A549 (cell line): ENCODE data around the gene AKAP6.

Source experiments
- FOSL2 ChIP-seq, 2 experiments: fragments of 450-650 bp in 1 of 2; fragments of >200 bp in 1 of 2; sonication (Bioruptor Twin) in 1 of 2; formaldehyde crosslinking; IDR thresholded peaks; 2 replicates each; pipeline versions ENCODE4 v1.5.0 to v1.6.1; 2016 to 2020; ENCODE audit warnings: mild to moderate bottlenecking in 1 of 2, moderate library complexity in 1 of 2
- JUN ChIP-seq, 2 experiments: fragments of >200 bp; sonication (Bioruptor Twin); formaldehyde crosslinking; IDR thresholded peaks; 2 replicates in 1 of 2; 3 replicates in 1 of 2; pipeline ENCODE4 v1.6.1; 2016 to 2017

GRCh38 chr14:32345311-32345791 lies 16.3 kb downstream of the AKAP6 start:
- TF ChIP-seq FOSL2 (IDR thresholded peaks at IDR 0.05) = no peak
- TF ChIP-seq FOSL2 (CRISPR knock-in tag; IDR thresholded peaks at IDR 0.05) = no peak
- TF ChIP-seq JUN (IDR thresholded peaks at IDR 0.05) = no peak
